Brain pericyte (primary cell): ENCODE results near the gene INO80D.
"Not testable (repeated sequence)": the region's sequence is repeated elsewhere in the genome, so short reads cannot be mapped to it uniquely, and the experiment has no call there.

Experiments
- DNase-seq: peaks from one replicate; pipeline ENCODE4 v3.0.0-alpha.2; 2012; ENCODE audit warnings: low read depth, low spot score

Gene INO80D

GRCh38 chr2:206084870-206085741 is 868 bp downstream of the INO80D start:
- no peak for DNase-seq

- no peak for DNase-seq
These were observed 1.5 kb downstream of the INO80D start for GRCh38 chr2:206084439-206084869.

- no peak for DNase-seq
These were observed 2.2 kb downstream of the INO80D start for GRCh38 chr2:206083602-206084438.

- DNase-seq, result no peak
These were observed 3.6 kb downstream of the INO80D start for GRCh38 chr2:206082298-206082843.

- no peak for DNase-seq
These were observed 5.0 kb downstream of the INO80D start for GRCh38 chr2:206080927-206081326.

GRCh38 chr2:206079699-206080465 is 6.1 kb downstream of the INO80D start:
- no peak for DNase-seq

- DNase-seq, result not testable (repeated sequence)
These were observed 8.1 kb downstream of the INO80D start for GRCh38 chr2:206077879-206078278.

- no peak for DNase-seq
These were observed 10.9 kb downstream of the INO80D start for GRCh38 chr2:206075113-206075512.

- DNase-seq, result no peak
These were observed 14.2 kb downstream of the INO80D start for GRCh38 chr2:206071807-206072206.

GRCh38 chr2:206069417-206069816 is 16.6 kb downstream of the INO80D start:
- no peak for DNase-seq

- DNase-seq, result no peak
These were observed 17.8 kb downstream of the INO80D start for GRCh38 chr2:206068207-206068606.

- DNase-seq, result no peak
These were observed 21.9 kb downstream of the INO80D start for GRCh38 chr2:206064077-206064476.

- DNase-seq, result no peak
These were observed 22.3 kb downstream of the INO80D start for GRCh38 chr2:206063635-206064034.

GRCh38 chr2:206062724-206063123 is 23.2 kb downstream of the INO80D start:
- DNase-seq, result no peak

GRCh38 chr2:206056286-206056685 is 29.7 kb downstream of the INO80D start:
- DNase-seq, result no peak

GRCh38 chr2:206054952-206055351 is 31.0 kb downstream of the INO80D start:
- DNase-seq, result no peak

- DNase-seq, result no peak
These were observed 34.1 kb downstream of the INO80D start for GRCh38 chr2:206051912-206052311.

GRCh38 chr2:206049392-206049791 is 36.6 kb downstream of the INO80D start:
- DNase-seq, result no peak

- no peak for DNase-seq
These were observed 40.7 kb downstream of the INO80D start for GRCh38 chr2:206045251-206045650.

- DNase-seq, result no peak
These were observed 45.4 kb downstream of the INO80D start for GRCh38 chr2:206040525-206040924.

GRCh38 chr2:206035393-206035792 is 50.6 kb downstream of the INO80D start:
- not testable (repeated sequence) for DNase-seq
